Thyroid gland (tissue), 4 donors: ENCODE measurements around the gene ITGB2. TPM values are rescaled to one million over a fixed set of nuclear protein-coding genes. Genes with fewer than 3 reads are reported as not detected.

ENCODE experiments used
- DNase-seq, 2 donors: peaks; one replicate each; pipeline ENCODE4 v3.0.0-alpha.2; 2019
- H3K27ac ChIP-seq, 3 donors: fragments of 200-600 bp; sonication (generic); 1 replicate in 2 of 3; 2 replicates in 1 of 3; pipeline ENCODE4 v1.5.1; 2016 to 2019; ENCODE audit warnings: mild to moderate bottlenecking in 1 of 3, moderate library complexity in 1 of 3
- H3K27me3 ChIP-seq: fragments of 200-600 bp; sonication (generic); one replicate; pipeline ENCODE4 v1.5.1; 2019
- H3K36me3 ChIP-seq, 2 donors: fragments of 200-600 bp; sonication (generic); one replicate each; pipeline ENCODE4 v1.5.1; 2016 to 2019
- H3K4me1 ChIP-seq, 2 donors: fragments of 200-600 bp; sonication (generic); one replicate each; pipeline ENCODE4 v1.5.1; 2017 to 2019
- H3K4me3 ChIP-seq, 3 donors: fragments of 200-600 bp; sonication (generic); replicated peaks in 1 of 3; 1 replicate in 2 of 3; 2 replicates in 1 of 3; pipeline ENCODE4 v1.5.1; 2016; ENCODE audit warnings: mild to moderate bottlenecking in 1 of 3
- H3K9me3 ChIP-seq: fragments of 200-600 bp; sonication (generic); one replicate; pipeline ENCODE4 v1.5.1; 2017
- POLR2A ChIP-seq, 2 donors: fragments of 450-650 bp; IDR thresholded peaks; one replicate each; pipeline ENCODE4 v1.6.1; 2017; ENCODE audit warnings: antibody characterized with exemption in 2 of 2, mild to moderate bottlenecking in 2 of 2, moderate library complexity in 1 of 2
- WGBS, 2 donors: methylation state at CpG; one replicate each; pipeline ENCODE4 v1.1.5; 2017; 5-methylcytosine and 5-hydroxymethylcytosine counted together
- intact Hi-C: fragments of 100-400 bp; cut with DNase I; formaldehyde crosslinking; loops from one replicate; pipeline ENCODE4 v1.15.1; 2023
- total RNA-seq, 4 donors: library from RNA; depleted of rRNA; stranded (reverse); fragments of >200 nt; gene quantifications; one replicate each; pipeline ENCODE4 v1.2.3, GENCODE V29; 2016
- TF ChIP-seq, protein P1 (sequence below), 6 experiments: fragments of 200-600 bp in 3 of 6; fragments of 450-650 bp in 3 of 6; sonication (generic) in 3 of 6; IDR thresholded peaks; one replicate each; pipeline ENCODE4 v1.5.1; 2016 to 2019; ENCODE audit warnings: antibody characterized with exemption in 6 of 6, mild to moderate bottlenecking in 2 of 6, inconsistent platforms in 1 of 6, moderate library complexity in 1 of 6

ITGB2 gene
- total RNA-seq, 4 donors from 2014 or later = 18.4 to 79.4 (median 27.5) TPM

DNA sequence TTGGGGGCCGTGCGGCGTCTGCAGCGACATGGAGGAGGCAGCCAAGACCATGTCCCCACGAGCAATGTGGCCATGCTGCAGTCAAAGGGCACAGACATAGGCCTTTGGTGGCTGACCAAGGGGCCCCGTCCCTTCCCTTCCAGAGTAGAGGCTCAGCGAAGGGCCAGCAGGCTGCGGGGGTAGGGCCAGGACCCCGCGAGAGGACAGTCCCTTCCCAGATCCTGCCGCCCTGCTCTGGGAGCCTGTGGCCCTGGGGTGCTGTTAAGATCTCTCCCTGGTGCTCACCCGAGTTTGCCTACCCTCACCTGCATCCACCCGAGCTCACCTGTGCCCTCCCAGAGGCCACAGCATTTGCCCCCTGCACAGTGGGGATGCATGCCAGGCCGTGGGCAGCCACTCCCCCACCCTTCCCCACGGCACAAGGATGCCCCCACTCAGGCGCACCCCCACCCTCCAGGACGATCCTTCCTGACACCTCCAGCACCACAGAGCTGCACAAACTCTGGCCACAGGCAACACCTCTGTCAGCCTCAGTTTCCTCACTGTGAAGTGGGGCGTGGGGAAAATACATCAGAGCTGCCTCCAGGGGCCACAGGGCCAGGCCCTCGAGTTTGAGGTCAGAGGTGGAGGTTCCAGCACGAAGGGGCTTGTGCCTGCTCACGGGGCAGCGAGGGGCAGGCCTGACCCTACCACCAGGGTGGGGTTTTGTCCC is 15.5 kb downstream of the ITGB2 start:
- WGBS, 2 donors = 83 to 91% methylated on average over 13 to 22 of the region's 22 CpGs
- H3K27ac ChIP-seq = no peak overlapping the region
- TF ChIP-seq, protein P1, sequence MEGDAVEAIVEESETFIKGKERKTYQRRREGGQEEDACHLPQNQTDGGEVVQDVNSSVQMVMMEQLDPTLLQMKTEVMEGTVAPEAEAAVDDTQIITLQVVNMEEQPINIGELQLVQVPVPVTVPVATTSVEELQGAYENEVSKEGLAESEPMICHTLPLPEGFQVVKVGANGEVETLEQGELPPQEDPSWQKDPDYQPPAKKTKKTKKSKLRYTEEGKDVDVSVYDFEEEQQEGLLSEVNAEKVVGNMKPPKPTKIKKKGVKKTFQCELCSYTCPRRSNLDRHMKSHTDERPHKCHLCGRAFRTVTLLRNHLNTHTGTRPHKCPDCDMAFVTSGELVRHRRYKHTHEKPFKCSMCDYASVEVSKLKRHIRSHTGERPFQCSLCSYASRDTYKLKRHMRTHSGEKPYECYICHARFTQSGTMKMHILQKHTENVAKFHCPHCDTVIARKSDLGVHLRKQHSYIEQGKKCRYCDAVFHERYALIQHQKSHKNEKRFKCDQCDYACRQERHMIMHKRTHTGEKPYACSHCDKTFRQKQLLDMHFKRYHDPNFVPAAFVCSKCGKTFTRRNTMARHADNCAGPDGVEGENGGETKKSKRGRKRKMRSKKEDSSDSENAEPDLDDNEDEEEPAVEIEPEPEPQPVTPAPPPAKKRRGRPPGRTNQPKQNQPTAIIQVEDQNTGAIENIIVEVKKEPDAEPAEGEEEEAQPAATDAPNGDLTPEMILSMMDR (IDR thresholded peaks at IDR 0.05) = no peak
- TF ChIP-seq POLR2A (IDR thresholded peaks at IDR 0.05) = no peak
- intact Hi-C loops = no loop called here
- DNase-seq = no peak
- peaks cover 0 to 11% of the 10 kb centered on the region in 2 donors for H3K4me1 ChIP-seq
- no peaks in the 10 kb centered on the region for H3K9me3 ChIP-seq
- no peak overlapping the region for H3K4me3 ChIP-seq
- H3K27me3 ChIP-seq = no peaks in the 10 kb centered on the region
- H3K36me3 ChIP-seq = no peaks in the 10 kb centered on the region

DNA sequence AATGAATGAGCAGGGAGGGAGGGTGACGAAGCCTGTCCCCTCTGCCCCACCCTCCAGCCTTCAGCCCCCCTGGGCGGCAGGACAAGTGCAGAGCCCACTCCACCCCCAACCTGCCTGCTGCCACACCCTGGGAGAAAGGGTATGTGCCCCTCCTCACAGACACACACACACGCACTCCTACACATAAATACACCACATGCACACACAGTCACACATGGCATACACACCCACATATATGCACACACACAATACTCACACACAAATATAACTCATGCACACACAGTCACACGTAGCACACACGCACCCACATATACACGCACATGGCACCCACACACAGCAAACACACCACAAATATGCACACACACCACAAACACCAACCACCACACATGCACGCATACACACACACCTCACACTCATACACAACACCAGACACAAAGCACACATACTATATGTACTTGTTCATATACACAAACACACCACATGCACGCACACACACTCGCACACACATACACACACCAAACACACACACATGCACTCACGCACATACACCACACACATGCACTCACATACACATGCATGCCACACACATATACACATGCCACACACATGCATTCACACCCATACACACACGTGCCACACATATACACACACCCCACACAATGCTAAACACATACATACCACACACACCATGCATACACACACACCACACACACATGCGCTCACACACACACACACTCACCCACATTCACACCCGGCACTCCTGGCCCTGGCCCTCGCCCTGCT is 16.4 kb downstream of the ITGB2 start:
- intact Hi-C loops = no loop called here
- H3K27me3 ChIP-seq = no peaks in the 10 kb centered on the region
- H3K4me1 ChIP-seq = peaks cover 0 to 6% of the 10 kb centered on the region in 2 donors
- no peak for DNase-seq
- no peaks in the 10 kb centered on the region for H3K36me3 ChIP-seq
- no peaks in the 10 kb centered on the region for H3K9me3 ChIP-seq
- TF ChIP-seq, protein P1 (IDR thresholded peaks at IDR 0.05) = no peak
- no peak overlapping the region for H3K4me3 ChIP-seq
- 95 to 97% methylated on average over 13 to 14 of the region's 14 CpGs for WGBS, 2 donors
- no peak overlapping the region for H3K27ac ChIP-seq

DNA sequence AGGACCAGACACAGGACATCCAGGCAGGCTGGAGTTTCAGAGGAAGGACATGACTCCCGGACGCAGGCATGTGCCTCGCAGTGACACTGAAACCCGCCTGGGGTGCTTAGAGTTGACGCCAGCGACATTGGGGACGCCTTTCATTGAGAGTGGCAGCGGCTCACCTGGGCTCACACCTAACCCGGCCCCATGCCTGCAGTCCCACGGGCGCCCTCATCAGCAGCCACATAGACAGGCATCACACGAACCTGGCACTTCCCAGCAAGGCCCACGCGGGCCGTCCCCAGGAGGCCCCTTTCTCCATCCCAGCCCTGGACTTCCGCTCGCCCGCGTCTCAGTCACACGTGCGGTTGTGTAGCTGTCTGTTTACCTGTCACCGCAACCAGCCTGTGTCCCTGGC is 17.0 kb downstream of the ITGB2 start:
- intact Hi-C loops = no loop called here
- H3K36me3 ChIP-seq = no peaks in the 10 kb centered on the region
- no peak for DNase-seq
- no peak for TF ChIP-seq POLR2A (IDR thresholded peaks at IDR 0.05)
- TF ChIP-seq, protein P1 (IDR thresholded peaks at IDR 0.05) = no peak
- H3K9me3 ChIP-seq = no peaks in the 10 kb centered on the region
- WGBS, 2 donors = 88 to 94% methylated on average over 20 to 21 of the region's 22 CpGs
- H3K27me3 ChIP-seq = no peaks in the 10 kb centered on the region
- no peak overlapping the region for H3K27ac ChIP-seq
- no peak overlapping the region for H3K4me3 ChIP-seq
- H3K4me1 ChIP-seq = peaks cover 0 to 6% of the 10 kb centered on the region in 2 donors

- WGBS, 2 donors = 45 to 59% methylated on average over 5 to 10 of the region's 18 CpGs
- Histone ChIP-seq H3K27ac (no peak overlapping the region), H3K36me3 (no peaks in the 10 kb centered on the region), H3K27me3 (no peaks in the 10 kb centered on the region), H3K4me3 (no peak overlapping the region), H3K4me1 (peaks cover 0 to 6% of the 10 kb centered on the region in 2 donors), H3K9me3 (no peaks in the 10 kb centered on the region)
- intact Hi-C loops = no loop called here
- DNase-seq = no peak
- no peak for TF ChIP-seq POLR2A (IDR thresholded peaks at IDR 0.05)
Measured at GRCh38 chr21:44903050-44903685, 17.5 kb downstream of the ITGB2 start.

GRCh38 chr21:44902268-44903049 is 18.2 kb downstream of the ITGB2 start:
- Histone ChIP-seq H3K4me3 (no peak overlapping the region), H3K27me3 (no peaks in the 10 kb centered on the region), H3K27ac (no peak overlapping the region), H3K36me3 (no peaks in the 10 kb centered on the region), H3K9me3 (no peaks in the 10 kb centered on the region), H3K4me1 (peaks cover 0 to 6% of the 10 kb centered on the region in 2 donors)
- WGBS, 2 donors = 93% methylated on average over 30 of the region's 30 CpGs
- TF ChIP-seq, protein P1 (IDR thresholded peaks at IDR 0.05) = no peak
- no peak for TF ChIP-seq POLR2A (IDR thresholded peaks at IDR 0.05)
- no peak for DNase-seq
- intact Hi-C loops = no loop called here
